Daoy (cell line): ENCODE results near the gene NHSL1. TPM values are rescaled to one million over a fixed set of nuclear protein-coding genes. Genes with fewer than 3 reads are reported as not detected.

Source experiments
- DNase-seq: peaks from one replicate; pipeline ENCODE4 v3.0.0-alpha.2; 2015; ENCODE audit warnings: low read depth
- total RNA-seq: library from RNA; depleted of rRNA; stranded (reverse); fragments of >200 nt; shearing (Covaris generic); gene quantifications from 2 replicates; pipeline ENCODE4 v1.2.3, GENCODE V29; 2014; rRNA removed

NHSL1 gene
- total RNA-seq, 1 experiment from 2014 or later = 4.2 TPM

DNA sequence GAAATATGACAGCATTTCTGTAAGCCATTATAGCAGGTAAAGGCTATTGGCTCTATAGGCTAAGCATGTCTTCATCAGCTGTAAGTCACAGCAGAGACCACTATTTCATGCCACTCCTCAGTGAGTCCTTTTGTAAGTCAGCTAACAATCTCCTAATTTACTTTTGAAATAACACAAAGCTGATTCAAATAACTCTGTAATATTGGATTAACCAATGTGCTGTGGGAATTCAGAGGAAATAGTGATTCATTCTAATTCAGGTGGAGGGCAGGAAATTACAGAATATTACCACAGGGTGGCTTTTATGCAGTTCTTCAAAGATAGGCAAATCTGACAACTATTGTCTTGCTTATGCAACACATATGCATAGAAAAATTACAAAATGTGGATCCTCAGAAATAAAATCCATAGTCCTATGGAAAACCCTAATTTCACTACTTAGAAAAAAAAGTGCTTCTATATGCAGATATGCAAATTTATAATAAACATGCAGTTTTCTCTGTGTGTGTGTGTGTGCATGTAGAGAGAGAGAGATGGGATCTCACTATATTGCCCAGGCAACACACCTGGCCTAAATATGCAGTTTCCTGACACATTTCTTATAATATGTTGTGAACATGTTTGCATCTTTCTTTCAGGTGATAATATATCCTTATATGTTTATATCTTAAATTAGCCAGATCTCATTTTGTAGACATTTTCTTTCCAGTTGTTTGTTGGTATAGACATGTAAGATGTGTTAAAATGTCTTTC is 126.4 kb downstream of the NHSL1 start:
- peak; percentile 10 for DNase-seq

Other genes starting within 250 kb of the NHSL1 start
- gene SMIM28, start 121.6 kb downstream of the NHSL1 start, total RNA-seq = not detected in 2 replicates
- 39.2 and 41.6 TPM in 2 replicates for gene HEBP2, start 95.3 kb downstream of the NHSL1 start, total RNA-seq